Uterus (tissue), 4 donors: ENCODE data around the gene ADAP1. TPM values are rescaled to one million over a fixed set of nuclear protein-coding genes. Genes with fewer than 3 reads are reported as not detected.

Source experiments
- DNase-seq, 2 donors: peaks; one replicate each; pipeline ENCODE4 v3.0.0-alpha.2; 2019 to 2020
- H3K27ac ChIP-seq, 2 donors: fragments of 200-600 bp; sonication (generic); 1 replicate in 1 of 2; 2 replicates in 1 of 2; pipeline ENCODE4 v1.5.1; 2016 to 2018
- H3K27me3 ChIP-seq, 2 donors: fragments of 200-600 bp; sonication (generic); one replicate each; pipeline ENCODE4 v1.5.1; 2018 to 2019; ENCODE audit warnings: control low read depth in 1 of 2
- H3K36me3 ChIP-seq, 2 donors: fragments of 200-600 bp; sonication (generic); one replicate each; pipeline ENCODE4 v1.5.1; 2019; ENCODE audit warnings: control low read depth in 1 of 2
- H3K4me1 ChIP-seq, 2 donors: fragments of 200-600 bp; sonication (generic); one replicate each; pipeline ENCODE4 v1.5.1; 2018 to 2019; ENCODE audit warnings: control low read depth in 1 of 2
- H3K4me3 ChIP-seq, 2 donors: fragments of 200-600 bp; sonication (generic); 1 replicate in 1 of 2; 2 replicates in 1 of 2; pipeline ENCODE4 v1.5.1; 2018 to 2019; ENCODE audit warnings: mild to moderate bottlenecking in 1 of 2
- H3K9me3 ChIP-seq, 2 donors: fragments of 200-600 bp; sonication (generic); one replicate each; pipeline ENCODE4 v1.5.1; 2019; ENCODE audit warnings: control low read depth in 1 of 2
- POLR2A ChIP-seq, 2 donors: fragments of 450-650 bp; IDR thresholded peaks; one replicate each; pipeline ENCODE4 v1.6.1; 2016; ENCODE audit warnings: antibody characterized with exemption in 2 of 2, mild to moderate bottlenecking in 1 of 2, moderate library complexity in 1 of 2
- intact Hi-C: fragments of 100-400 bp; cut with DNase I; formaldehyde crosslinking; loops from one replicate; pipeline ENCODE4 v1.15.1; 2023; ENCODE audit warnings: low total_unique reads
- total RNA-seq, 4 donors: library from RNA; depleted of rRNA in 3 of 4; stranded (reverse); fragments of >200 nt in 3 of 4; gene quantifications; one replicate each; pipeline versions ENCODE4 v1.1.0 to v1.2.4, GENCODE V29; 2014 to 2023
- TF ChIP-seq, protein P1 (sequence below), 4 experiments: fragments of 200-600 bp in 2 of 4; fragments of 450-650 bp in 2 of 4; sonication (generic) in 2 of 4; IDR thresholded peaks; one replicate each; pipeline ENCODE4 v1.5.1; 2016 to 2019; ENCODE audit warnings: antibody characterized with exemption in 4 of 4, mild to moderate bottlenecking in 2 of 4, moderate library complexity in 1 of 4
- donor health status: DM: yes; HTN: yes; CAD: no.

The ADAP1 gene
- total RNA-seq, 4 donors from 2014 or later: 3.2 to 17.4 (median 10.9) TPM

DNA sequence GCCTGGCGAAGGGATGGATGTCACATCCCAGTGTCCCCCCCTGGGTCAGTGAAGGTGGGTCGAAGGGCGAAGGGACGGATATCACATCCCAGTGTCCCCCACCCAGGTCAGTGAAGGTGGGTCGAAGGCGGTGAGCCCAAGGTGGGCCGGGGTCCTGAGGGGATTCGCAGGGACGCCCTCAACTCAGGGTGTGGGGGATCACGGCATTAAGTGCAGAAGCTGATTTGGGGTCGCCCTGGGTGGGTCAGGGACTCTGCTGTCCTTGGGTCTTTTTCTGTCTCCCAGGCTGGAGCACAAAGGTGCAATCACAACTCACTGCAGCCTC is 21.9 kb downstream of the ADAP1 start:
- Histone ChIP-seq H3K27ac (no peak overlapping the region), H3K4me1 (no peaks in the 10 kb centered on the region), H3K36me3 (no peaks in the 10 kb centered on the region), H3K9me3 (no peaks in the 10 kb centered on the region), H3K27me3 (no peaks in the 10 kb centered on the region), H3K4me3 (no peak overlapping the region)
- no peak for DNase-seq
- intact Hi-C loops: no loop called here
- TF ChIP-seq, protein P1, sequence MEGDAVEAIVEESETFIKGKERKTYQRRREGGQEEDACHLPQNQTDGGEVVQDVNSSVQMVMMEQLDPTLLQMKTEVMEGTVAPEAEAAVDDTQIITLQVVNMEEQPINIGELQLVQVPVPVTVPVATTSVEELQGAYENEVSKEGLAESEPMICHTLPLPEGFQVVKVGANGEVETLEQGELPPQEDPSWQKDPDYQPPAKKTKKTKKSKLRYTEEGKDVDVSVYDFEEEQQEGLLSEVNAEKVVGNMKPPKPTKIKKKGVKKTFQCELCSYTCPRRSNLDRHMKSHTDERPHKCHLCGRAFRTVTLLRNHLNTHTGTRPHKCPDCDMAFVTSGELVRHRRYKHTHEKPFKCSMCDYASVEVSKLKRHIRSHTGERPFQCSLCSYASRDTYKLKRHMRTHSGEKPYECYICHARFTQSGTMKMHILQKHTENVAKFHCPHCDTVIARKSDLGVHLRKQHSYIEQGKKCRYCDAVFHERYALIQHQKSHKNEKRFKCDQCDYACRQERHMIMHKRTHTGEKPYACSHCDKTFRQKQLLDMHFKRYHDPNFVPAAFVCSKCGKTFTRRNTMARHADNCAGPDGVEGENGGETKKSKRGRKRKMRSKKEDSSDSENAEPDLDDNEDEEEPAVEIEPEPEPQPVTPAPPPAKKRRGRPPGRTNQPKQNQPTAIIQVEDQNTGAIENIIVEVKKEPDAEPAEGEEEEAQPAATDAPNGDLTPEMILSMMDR (IDR thresholded peaks at IDR 0.05): no peak
- no peak for TF ChIP-seq POLR2A (IDR thresholded peaks at IDR 0.05)

- Histone ChIP-seq H3K9me3 (no peaks in the 10 kb centered on the region), H3K4me3 (no peak overlapping the region), H3K36me3 (no peaks in the 10 kb centered on the region), H3K27ac (no peak overlapping the region), H3K4me1 (no peaks in the 10 kb centered on the region), H3K27me3 (no peaks in the 10 kb centered on the region)
- DNase-seq: no peak
- TF ChIP-seq, protein P1 (IDR thresholded peaks at IDR 0.05): no peak
- no peak for TF ChIP-seq POLR2A (IDR thresholded peaks at IDR 0.05)
- intact Hi-C loops: no loop called here
Measured at GRCh38 chr7:931871-932650, 22.4 kb downstream of the ADAP1 start.

DNA sequence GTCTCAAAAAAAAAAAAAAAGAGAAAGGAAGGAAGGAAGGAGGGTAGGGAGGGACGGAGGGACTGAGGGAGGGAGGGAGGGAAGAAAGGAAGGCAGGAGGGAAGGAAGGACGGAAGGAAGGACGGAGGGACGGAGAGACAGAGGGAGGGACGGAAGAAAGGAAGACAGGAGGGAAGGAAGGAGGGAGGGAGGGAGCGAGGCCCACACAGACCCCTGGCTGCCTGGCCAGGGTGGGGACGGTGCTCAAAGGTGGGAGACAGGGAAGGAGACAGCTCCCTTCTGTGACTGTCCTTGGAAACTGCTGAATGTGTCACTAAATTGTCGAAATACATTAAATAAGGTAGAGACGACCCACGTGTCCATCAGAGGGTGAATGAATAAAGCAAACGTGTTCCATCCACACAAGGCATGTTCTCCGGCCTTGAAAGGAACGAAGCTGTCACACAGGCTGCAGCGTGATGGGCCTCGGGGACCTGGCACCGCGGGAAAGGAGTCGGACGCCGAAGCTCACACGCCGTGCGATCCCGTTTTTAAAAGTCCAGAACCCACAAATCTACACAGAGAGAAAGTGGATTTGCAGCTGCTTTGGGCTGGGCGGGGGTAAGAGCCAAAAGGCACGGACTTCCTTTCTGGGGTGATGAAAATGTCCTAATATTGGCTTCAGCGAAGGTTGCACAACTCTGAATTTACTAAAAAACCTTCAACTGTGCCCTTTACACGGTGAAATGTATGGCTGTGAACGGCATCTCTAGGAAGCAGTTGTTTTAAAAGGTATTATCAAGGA is 23.3 kb downstream of the ADAP1 start:
- intact Hi-C loops: no loop called here
- DNase-seq: no peak
- Histone ChIP-seq H3K9me3 (no peaks in the 10 kb centered on the region), H3K27ac (no peak overlapping the region), H3K27me3 (no peaks in the 10 kb centered on the region), H3K4me3 (no peak overlapping the region), H3K36me3 (no peaks in the 10 kb centered on the region), H3K4me1 (no peaks in the 10 kb centered on the region)
- no peak for TF ChIP-seq POLR2A (IDR thresholded peaks at IDR 0.05)
- TF ChIP-seq, protein P1 (IDR thresholded peaks at IDR 0.05): no peak

- DNase-seq: peak in 1 of 2 donors; percentile 4
Measured at GRCh38 chr7:929311-929711, 25.2 kb downstream of the ADAP1 start.

More at GRCh38 chr7:929311-929711, 25.2 kb downstream of the ADAP1 start:
- intact Hi-C loops: no loop called here
- no peaks in the 10 kb centered on the region for H3K9me3 ChIP-seq
- H3K27ac ChIP-seq: no peak overlapping the region
- TF ChIP-seq, protein P1 (IDR thresholded peaks at IDR 0.05): no peak
- TF ChIP-seq POLR2A (IDR thresholded peaks at IDR 0.05): no peak
- peaks cover 0 to 5% of the 10 kb centered on the region in 2 donors for H3K4me1 ChIP-seq
- no peak overlapping the region for H3K4me3 ChIP-seq
- no peaks in the 10 kb centered on the region for H3K27me3 ChIP-seq
- no peaks in the 10 kb centered on the region for H3K36me3 ChIP-seq
